Left lung (tissue), 10 donors: Measurements from ENCODE around the gene NFASC. TPM values are rescaled to one million over a fixed set of nuclear protein-coding genes. Genes with fewer than 3 reads are reported as not detected.
A peak's percentile ranks its signal among the peaks of the same experiment; 100 is the strongest.

Experiments
- ATAC-seq: fragments of 200-7000 bp; cut with Tn5 transposase; one replicate; pipeline ENCODE4 v1.9.1; 2020; ENCODE audit warnings: moderate library complexity
- DNase-seq, 4 donors: peaks; one replicate each; pipeline ENCODE4 v3.0.0-alpha.2; 2013 to 2020
- H3K27ac ChIP-seq, 2 donors: fragments of 200-600 bp; sonication (generic) in 1 of 2; one replicate each; pipeline versions ENCODE4 v1.5.0 to v1.8.0; 2020 to 2021
- H3K27me3 ChIP-seq, 2 donors: fragments of 200-600 bp; sonication (generic) in 1 of 2; one replicate each; pipeline versions ENCODE4 v1.5.0 to v1.8.0; 2020 to 2021
- H3K36me3 ChIP-seq, 2 donors: fragments of 200-600 bp; sonication (generic) in 1 of 2; one replicate each; pipeline versions ENCODE4 v1.5.0 to v1.8.0; 2020 to 2021
- H3K4me1 ChIP-seq, 2 donors: fragments of 200-600 bp; one replicate each; pipeline ENCODE4 v1.8.0; 2021
- H3K4me3 ChIP-seq, 2 donors: fragments of 200-600 bp; sonication (generic) in 1 of 2; one replicate each; pipeline versions ENCODE4 v1.5.0 to v1.8.0; 2020 to 2021; ENCODE audit warnings: mild to moderate bottlenecking in 1 of 2
- H3K9me3 ChIP-seq, 2 donors: fragments of 200-600 bp; sonication (generic) in 1 of 2; one replicate each; pipeline versions ENCODE4 v1.5.0 to v1.8.0; 2020 to 2021
- intact Hi-C, 2 donors: fragments of 100-400 bp; cut with DNase I; formaldehyde crosslinking; loops; one replicate each; pipeline versions ENCODE4 v1.11.2 to v1.14.2; 2022
- polyA plus RNA-seq, 6 donors: library from polyadenylated mRNA; unstranded; fragments of 120-200 nt; gene quantifications; one replicate each; pipeline ENCODE4 v1.2.1, GENCODE V29; 2013; ENCODE audit not compliant: insufficient read length in 6 of 6
- total RNA-seq, 2 donors: library from RNA; stranded (reverse); fragmentation: NEBNext Ultra II Directional; extraction: Animal tissue kit (Norgen Biotek cat#: 25700); gene quantifications; one replicate each; pipeline ENCODE4 v1.2.1, GENCODE V29; 2021
- TF ChIP-seq, protein P1 (sequence below), 2 donors: fragments of 200-600 bp; sonication (generic) in 1 of 2; IDR thresholded peaks; one replicate each; pipeline versions ENCODE4 v1.5.0 to v1.8.0; 2021; ENCODE audit warnings: antibody characterized with exemption in 2 of 2
- donor health status: DM: no; HTN: yes; CAD: no.
- donor health status: DM: no; HTN: no; CAD: no.

NFASC gene
- total and polyA plus RNA-seq, 8 donors = 1.2 to 11.5 (median 2.0) TPM

DNA sequence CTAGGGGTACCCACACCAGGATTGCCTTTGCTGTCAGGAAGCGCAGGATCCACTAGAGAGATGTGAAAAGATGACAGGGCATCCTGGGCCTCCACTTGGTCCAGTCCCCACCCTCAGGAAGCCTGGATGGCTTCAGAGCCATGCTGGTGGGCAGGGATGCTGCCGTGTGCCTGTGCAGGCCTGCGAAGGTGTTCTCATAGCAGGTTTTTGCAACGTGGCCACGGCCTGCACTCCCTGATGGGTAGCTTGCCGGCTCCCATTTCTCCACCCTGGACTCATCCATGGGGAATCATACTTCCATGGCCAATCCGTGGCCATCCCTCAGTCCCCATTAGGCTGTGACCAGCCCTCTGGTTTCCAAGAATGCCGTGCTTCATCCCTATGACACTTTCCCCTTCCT, 138.2 kb downstream of the NFASC start:
- Histone ChIP-seq H3K27ac (no peak overlapping the region), H3K4me1 (no peaks in the 10 kb centered on the region), H3K9me3 (no peaks in the 10 kb centered on the region), H3K4me3 (no peak overlapping the region), H3K36me3 (no peaks in the 10 kb centered on the region), H3K27me3 (no peaks in the 10 kb centered on the region)
- no peak for ATAC-seq
- TF ChIP-seq, protein P1, sequence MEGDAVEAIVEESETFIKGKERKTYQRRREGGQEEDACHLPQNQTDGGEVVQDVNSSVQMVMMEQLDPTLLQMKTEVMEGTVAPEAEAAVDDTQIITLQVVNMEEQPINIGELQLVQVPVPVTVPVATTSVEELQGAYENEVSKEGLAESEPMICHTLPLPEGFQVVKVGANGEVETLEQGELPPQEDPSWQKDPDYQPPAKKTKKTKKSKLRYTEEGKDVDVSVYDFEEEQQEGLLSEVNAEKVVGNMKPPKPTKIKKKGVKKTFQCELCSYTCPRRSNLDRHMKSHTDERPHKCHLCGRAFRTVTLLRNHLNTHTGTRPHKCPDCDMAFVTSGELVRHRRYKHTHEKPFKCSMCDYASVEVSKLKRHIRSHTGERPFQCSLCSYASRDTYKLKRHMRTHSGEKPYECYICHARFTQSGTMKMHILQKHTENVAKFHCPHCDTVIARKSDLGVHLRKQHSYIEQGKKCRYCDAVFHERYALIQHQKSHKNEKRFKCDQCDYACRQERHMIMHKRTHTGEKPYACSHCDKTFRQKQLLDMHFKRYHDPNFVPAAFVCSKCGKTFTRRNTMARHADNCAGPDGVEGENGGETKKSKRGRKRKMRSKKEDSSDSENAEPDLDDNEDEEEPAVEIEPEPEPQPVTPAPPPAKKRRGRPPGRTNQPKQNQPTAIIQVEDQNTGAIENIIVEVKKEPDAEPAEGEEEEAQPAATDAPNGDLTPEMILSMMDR (IDR thresholded peaks at IDR 0.05) = no peak
- DNase-seq = no peak
- intact Hi-C loops = no loop called here

- no peak overlapping the region for H3K27ac ChIP-seq
- H3K36me3 ChIP-seq = no peaks in the 10 kb centered on the region
- H3K4me1 ChIP-seq = no peaks in the 10 kb centered on the region
- ATAC-seq (no peak), DNase-seq (peak in 1 of 4 donors; percentile 45)
- no peaks in the 10 kb centered on the region for H3K9me3 ChIP-seq
- no peaks in the 10 kb centered on the region for H3K27me3 ChIP-seq
- H3K4me3 ChIP-seq = no peak overlapping the region
- intact Hi-C loops = no loop called here
- TF ChIP-seq, protein P1 (IDR thresholded peaks at IDR 0.05) = no peak
Observed at GRCh38 chr1:205009670-205010069, 139.0 kb downstream of the NFASC start.

- no peaks in the 10 kb centered on the region for H3K27me3 ChIP-seq
- no peak overlapping the region for H3K4me3 ChIP-seq
- TF ChIP-seq, protein P1 (IDR thresholded peaks at IDR 0.05) = no peak
- intact Hi-C loops = no loop called here
- no peaks in the 10 kb centered on the region for H3K4me1 ChIP-seq
- no peak for ATAC-seq
- DNase-seq = no peak
- H3K27ac ChIP-seq = no peak overlapping the region
- H3K9me3 ChIP-seq = no peaks in the 10 kb centered on the region
- no peaks in the 10 kb centered on the region for H3K36me3 ChIP-seq
Observed at GRCh38 chr1:205012391-205013140, 141.9 kb downstream of the NFASC start.

DNA sequence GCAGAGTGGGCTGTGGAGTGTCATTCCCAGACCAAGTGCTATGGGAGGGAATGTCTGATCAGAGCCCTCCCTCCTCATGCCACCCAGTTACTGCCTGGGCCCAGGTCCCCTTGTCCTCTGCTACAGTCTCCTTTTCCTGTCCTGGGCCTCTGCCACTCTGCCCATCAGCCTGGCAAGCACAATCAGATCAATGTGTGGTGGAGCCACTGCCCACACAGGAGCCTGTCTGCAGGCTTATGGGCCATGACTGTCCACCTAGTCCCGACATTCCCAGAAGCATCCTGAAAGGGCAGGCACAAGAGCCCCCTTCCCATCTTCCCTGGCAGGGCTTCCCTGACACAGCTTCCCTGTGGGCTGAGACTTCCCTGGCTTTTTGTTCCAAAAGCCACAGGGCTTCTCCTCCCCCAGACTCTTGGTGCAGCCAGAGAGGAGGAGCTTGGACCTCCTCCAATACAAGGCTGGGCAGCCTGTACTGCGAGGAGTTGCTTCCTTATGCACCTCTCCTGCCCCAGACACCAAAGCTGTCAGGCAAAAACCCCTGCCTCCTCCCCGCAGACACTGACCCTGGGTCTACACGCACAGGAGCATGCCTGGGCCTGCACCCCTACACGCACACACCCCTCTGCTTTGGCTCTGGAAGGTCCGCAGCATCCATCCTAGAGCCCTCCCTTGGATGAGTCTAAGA, 143.2 kb downstream of the NFASC start:
- H3K9me3 ChIP-seq = no peaks in the 10 kb centered on the region
- TF ChIP-seq, protein P1 (IDR thresholded peaks at IDR 0.05) = no peak
- intact Hi-C loops = no loop called here
- no peaks in the 10 kb centered on the region for H3K4me1 ChIP-seq
- H3K27me3 ChIP-seq = no peaks in the 10 kb centered on the region
- no peak overlapping the region for H3K4me3 ChIP-seq
- ATAC-seq = peak; percentile 79
- DNase-seq = peak in 2 of 4 donors; percentile 62 to 84
- H3K27ac ChIP-seq = no peak overlapping the region
- H3K36me3 ChIP-seq = no peaks in the 10 kb centered on the region

DNA sequence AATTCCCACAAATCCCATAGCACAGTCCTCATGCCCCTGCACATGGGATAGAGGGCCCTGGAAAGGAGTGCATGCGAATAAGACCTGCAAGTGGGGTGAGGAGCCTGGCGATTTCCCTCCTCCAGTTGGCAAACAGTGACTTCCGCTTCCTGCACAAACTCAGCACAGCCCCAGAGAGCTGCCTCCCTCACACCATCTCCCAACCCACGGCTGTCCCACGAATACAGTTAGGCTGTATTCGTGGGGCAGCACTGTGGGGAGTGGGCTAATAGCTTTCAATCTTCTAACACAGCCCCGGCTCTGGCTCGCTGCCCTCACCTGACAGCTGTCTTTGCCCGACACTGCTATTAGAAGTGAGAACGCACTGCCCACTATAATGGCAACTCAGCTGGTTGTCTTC, 144.1 kb downstream of the NFASC start:
- TF ChIP-seq, protein P1 (IDR thresholded peaks at IDR 0.05) = no peak
- Histone ChIP-seq H3K4me1 (no peaks in the 10 kb centered on the region), H3K27ac (no peak overlapping the region), H3K9me3 (no peaks in the 10 kb centered on the region), H3K4me3 (no peak overlapping the region), H3K27me3 (no peaks in the 10 kb centered on the region), H3K36me3 (no peaks in the 10 kb centered on the region)
- no peak for ATAC-seq
- intact Hi-C loops = no loop called here
- DNase-seq = no peak
